ENCODE data around the gene IWS1.

DNA sequence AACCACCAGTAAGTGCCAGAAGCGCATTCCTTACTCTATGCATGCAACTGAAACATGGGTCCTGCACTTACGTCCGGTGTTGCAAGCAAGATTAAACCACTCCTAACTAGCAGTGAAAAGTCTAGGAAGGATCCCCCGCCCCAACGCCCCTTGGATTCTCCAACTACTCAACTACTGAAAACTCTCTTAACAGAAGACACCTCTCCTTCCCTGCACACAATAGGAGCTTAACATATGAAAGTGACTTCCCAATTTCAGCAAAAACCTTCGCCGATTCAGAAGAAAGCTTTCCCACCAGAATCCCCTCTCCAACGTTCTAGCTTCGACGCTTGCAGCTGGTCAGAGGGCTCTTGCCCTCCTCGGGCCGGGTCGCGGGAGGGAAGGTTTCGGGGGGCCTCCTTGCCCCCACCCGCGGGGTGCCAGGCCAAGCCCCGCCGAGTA, 578 bp downstream of the IWS1 start:
- TF ChIP-seq, protein P1, sequence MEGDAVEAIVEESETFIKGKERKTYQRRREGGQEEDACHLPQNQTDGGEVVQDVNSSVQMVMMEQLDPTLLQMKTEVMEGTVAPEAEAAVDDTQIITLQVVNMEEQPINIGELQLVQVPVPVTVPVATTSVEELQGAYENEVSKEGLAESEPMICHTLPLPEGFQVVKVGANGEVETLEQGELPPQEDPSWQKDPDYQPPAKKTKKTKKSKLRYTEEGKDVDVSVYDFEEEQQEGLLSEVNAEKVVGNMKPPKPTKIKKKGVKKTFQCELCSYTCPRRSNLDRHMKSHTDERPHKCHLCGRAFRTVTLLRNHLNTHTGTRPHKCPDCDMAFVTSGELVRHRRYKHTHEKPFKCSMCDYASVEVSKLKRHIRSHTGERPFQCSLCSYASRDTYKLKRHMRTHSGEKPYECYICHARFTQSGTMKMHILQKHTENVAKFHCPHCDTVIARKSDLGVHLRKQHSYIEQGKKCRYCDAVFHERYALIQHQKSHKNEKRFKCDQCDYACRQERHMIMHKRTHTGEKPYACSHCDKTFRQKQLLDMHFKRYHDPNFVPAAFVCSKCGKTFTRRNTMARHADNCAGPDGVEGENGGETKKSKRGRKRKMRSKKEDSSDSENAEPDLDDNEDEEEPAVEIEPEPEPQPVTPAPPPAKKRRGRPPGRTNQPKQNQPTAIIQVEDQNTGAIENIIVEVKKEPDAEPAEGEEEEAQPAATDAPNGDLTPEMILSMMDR (IDR thresholded peaks at IDR 0.05 in 8 of 11, conservative IDR thresholded peaks at IDR 0.05 in 3 of 11), result no peak
- TF ChIP-seq POLR2AphosphoS5 (IDR thresholded peaks at IDR 0.05), result no peak
